ENCODE measurements around the gene INO80C.

The INO80C gene

GRCh38 chr18:35477497-35477896 lies 20.3 kb downstream of the INO80C start:
- H3K4me3 ChIP-seq, result no peak overlapping the region
- no peak overlapping the region for H3K27ac ChIP-seq
- no peaks in the 10 kb centered on the region for H3K27me3 ChIP-seq
- H3K4me2 ChIP-seq, result peak overlapping the region; percentile 15
- H3K36me3 ChIP-seq, result peaks cover 3% of the 10 kb centered on the region; the same call in 1 of the 2 replicates
- no peak overlapping the region for H3K9ac ChIP-seq
- peaks cover 55% of the 10 kb centered on the region for H3K4me1 ChIP-seq
- H4K20me1 ChIP-seq, result no peaks in the 10 kb centered on the region
- TF ChIP-seq Cebpa-rat (IDR thresholded peaks at IDR 0.05), result no peak
- no peaks in the 10 kb centered on the region for H3K9me3 ChIP-seq

GRCh38 chr18:35474884-35475283 lies 22.9 kb downstream of the INO80C start:
- H3K9ac ChIP-seq, result no peak overlapping the region
- H3K4me3 ChIP-seq, result no peak overlapping the region
- no peaks in the 10 kb centered on the region for H4K20me1 ChIP-seq
- H3K9me3 ChIP-seq, result no peaks in the 10 kb centered on the region
- TF ChIP-seq Cebpa-rat (IDR thresholded peaks at IDR 0.05), result no peak
- H3K4me2 ChIP-seq, result no peak overlapping the region
- H3K27ac ChIP-seq, result no peak overlapping the region
- peaks cover 49% of the 10 kb centered on the region for H3K4me1 ChIP-seq
- no peaks in the 10 kb centered on the region; the same call in 1 of the 2 replicates for H3K36me3 ChIP-seq
- no peaks in the 10 kb centered on the region for H3K27me3 ChIP-seq

GRCh38 chr18:35473562-35473961 lies 24.2 kb downstream of the INO80C start:
- Histone ChIP-seq H4K20me1 (no peaks in the 10 kb centered on the region), H3K9me3 (no peaks in the 10 kb centered on the region), H3K36me3 (no peaks in the 10 kb centered on the region; the same call in 1 of the 2 replicates), H3K27ac (no peak overlapping the region), H3K4me1 (peaks cover 49% of the 10 kb centered on the region), H3K4me3 (no peak overlapping the region), H3K27me3 (no peaks in the 10 kb centered on the region), H3K9ac (no peak overlapping the region), H3K4me2 (peak overlapping the region; percentile 40)
- no peak for TF ChIP-seq Cebpa-rat (IDR thresholded peaks at IDR 0.05)

GRCh38 chr18:35470435-35470834 lies 27.3 kb downstream of the INO80C start:
- Histone ChIP-seq H3K27me3 (no peaks in the 10 kb centered on the region), H3K9ac (no peak overlapping the region), H3K9me3 (no peaks in the 10 kb centered on the region), H3K4me3 (no peak overlapping the region), H3K27ac (peak overlapping the region; percentile 10; the same call in 1 of the 2 replicates), H3K36me3 (no peaks in the 10 kb centered on the region; the same call in 1 of the 2 replicates), H3K4me1 (peaks cover 65% of the 10 kb centered on the region), H4K20me1 (no peaks in the 10 kb centered on the region), H3K4me2 (no peak overlapping the region)
- no peak for TF ChIP-seq Cebpa-rat (IDR thresholded peaks at IDR 0.05)

GRCh38 chr18:35469725-35470124 lies 28.0 kb downstream of the INO80C start:
- Histone ChIP-seq H3K27ac (peak overlapping the region; percentile 97), H4K20me1 (no peaks in the 10 kb centered on the region), H3K27me3 (no peaks in the 10 kb centered on the region), H3K4me3 (no peak overlapping the region), H3K4me1 (peaks cover 72% of the 10 kb centered on the region), H3K36me3 (no peaks in the 10 kb centered on the region; the same call in 1 of the 2 replicates), H3K4me2 (peak overlapping the region; percentile 94; the same call in 1 of the 2 replicates), H3K9ac (no peak overlapping the region), H3K9me3 (no peaks in the 10 kb centered on the region)
- TF ChIP-seq Cebpa-rat (IDR thresholded peaks at IDR 0.05), result no peak

- Histone ChIP-seq H3K27me3 (no peaks in the 10 kb centered on the region), H3K9me3 (no peaks in the 10 kb centered on the region), H3K36me3 (no peaks in the 10 kb centered on the region), H3K27ac (peak overlapping the region; percentile 97), H3K4me1 (peaks cover 80% of the 10 kb centered on the region), H3K4me2 (peak overlapping the region; percentile 94), H4K20me1 (no peaks in the 10 kb centered on the region), H3K9ac (no peak overlapping the region), H3K4me3 (no peak overlapping the region)
- TF ChIP-seq Cebpa-rat (IDR thresholded peaks at IDR 0.05), result no peak
Observed at GRCh38 chr18:35468711-35469110, 29.0 kb downstream of the INO80C start.

GRCh38 chr18:35467624-35468016 lies 30.1 kb downstream of the INO80C start:
- Histone ChIP-seq H3K27me3 (no peaks in the 10 kb centered on the region), H3K4me1 (peaks cover 80% of the 10 kb centered on the region), H3K9ac (peak overlapping the region; percentile 83), H3K27ac (peak overlapping the region; percentile 97), H3K4me2 (peak overlapping the region; percentile 94), H3K4me3 (peak overlapping the region; percentile 57), H3K9me3 (no peaks in the 10 kb centered on the region), H4K20me1 (no peaks in the 10 kb centered on the region), H3K36me3 (no peaks in the 10 kb centered on the region)
- no peak for TF ChIP-seq Cebpa-rat (IDR thresholded peaks at IDR 0.05)

GRCh38 chr18:35466815-35467623 lies 30.7 kb downstream of the INO80C start:
- H3K9ac ChIP-seq, result peak overlapping the region; percentile 83
- H3K9me3 ChIP-seq, result no peaks in the 10 kb centered on the region; the same call in 1 of the 2 replicates
- TF ChIP-seq Cebpa-rat (IDR thresholded peaks at IDR 0.05), result no peak
- no peaks in the 10 kb centered on the region for H4K20me1 ChIP-seq
- no peaks in the 10 kb centered on the region for H3K27me3 ChIP-seq
- H3K4me2 ChIP-seq, result peak overlapping the region; percentile 94
- peaks cover 83% of the 10 kb centered on the region for H3K4me1 ChIP-seq
- peak overlapping the region; percentile 57 for H3K4me3 ChIP-seq
- H3K27ac ChIP-seq, result peak overlapping the region; percentile 97
- no peaks in the 10 kb centered on the region for H3K36me3 ChIP-seq

GRCh38 chr18:35466334-35466733 lies 31.4 kb downstream of the INO80C start:
- Histone ChIP-seq H3K27me3 (no peaks in the 10 kb centered on the region), H3K4me3 (peak overlapping the region; percentile 57), H3K9ac (peak overlapping the region; percentile 83), H3K9me3 (no peaks in the 10 kb centered on the region; the same call in 1 of the 2 replicates), H3K4me1 (peaks cover 87% of the 10 kb centered on the region), H4K20me1 (no peaks in the 10 kb centered on the region), H3K36me3 (no peaks in the 10 kb centered on the region), H3K27ac (peak overlapping the region; percentile 97), H3K4me2 (peak overlapping the region; percentile 94)
- no peak for TF ChIP-seq Cebpa-rat (IDR thresholded peaks at IDR 0.05)

- H4K20me1 ChIP-seq, result no peaks in the 10 kb centered on the region
- peak overlapping the region; percentile 83; the same call in 1 of the 2 replicates for H3K9ac ChIP-seq
- no peaks in the 10 kb centered on the region for H3K36me3 ChIP-seq
- no peaks in the 10 kb centered on the region; the same call in 1 of the 2 replicates for H3K9me3 ChIP-seq
- peak overlapping the region; percentile 97 for H3K27ac ChIP-seq
- no peak for TF ChIP-seq Cebpa-rat (IDR thresholded peaks at IDR 0.05)
- peak overlapping the region; percentile 94 for H3K4me2 ChIP-seq
- peaks cover 84% of the 10 kb centered on the region for H3K4me1 ChIP-seq
- H3K27me3 ChIP-seq, result no peaks in the 10 kb centered on the region
- H3K4me3 ChIP-seq, result peak overlapping the region; percentile 57; the same call in 1 of the 2 replicates
Observed at GRCh38 chr18:35465329-35465728, 32.4 kb downstream of the INO80C start.

All from BLaER1 (cell line).